Liver (tissue), 9 donors: ENCODE results near the gene HDAC9. TPM values are rescaled to one million over a fixed set of nuclear protein-coding genes. Genes with fewer than 3 reads are reported as not detected.

Experiments used
- DNase-seq: peaks from one replicate; pipeline ENCODE4 v3.0.0-alpha.2; 2017; ENCODE audit warnings: low spot score
- H3K27ac ChIP-seq, 2 donors: one replicate each; pipeline ENCODE4 v1.7.0; 2013; ENCODE audit warnings: inconsistent platforms in 2 of 2, low read length in 2 of 2, control low read depth in 1 of 2, low read depth in 1 of 2, mild to moderate bottlenecking in 1 of 2
- H3K27me3 ChIP-seq, 4 donors: one replicate each; pipeline versions ENCODE4 v1.6.1 to v1.7.0; 2013; ENCODE audit warnings: low read length in 3 of 4, inconsistent platforms in 1 of 4, mild to moderate bottlenecking in 1 of 4, moderate library complexity in 1 of 4; ENCODE audit not compliant: control insufficient read depth in 4 of 4, insufficient read depth in 4 of 4
- H3K36me3 ChIP-seq, 4 donors: one replicate each; pipeline versions ENCODE4 v1.6.1 to v1.7.0; 2013; ENCODE audit warnings: low read length in 3 of 4, mild to moderate bottlenecking in 3 of 4, low read depth in 1 of 4, moderate library complexity in 1 of 4; ENCODE audit not compliant: control insufficient read depth in 4 of 4, insufficient read depth in 3 of 4
- H3K4me1 ChIP-seq, 4 donors: one replicate each; pipeline versions ENCODE4 v1.6.1 to v1.7.0; 2013; ENCODE audit warnings: low read length in 3 of 4, mild to moderate bottlenecking in 3 of 4, moderate library complexity in 1 of 4; ENCODE audit not compliant: control insufficient read depth in 4 of 4, insufficient read depth in 4 of 4
- H3K4me3 ChIP-seq, 3 donors: one replicate each; pipeline versions ENCODE4 v1.6.1 to v1.7.0; 2013; ENCODE audit warnings: low read length in 3 of 3, control low read depth in 1 of 3, low read depth in 1 of 3, mild to moderate bottlenecking in 1 of 3
- H3K9ac ChIP-seq, 2 donors: one replicate each; pipeline ENCODE4 v1.7.0; 2013; ENCODE audit warnings: low read length in 2 of 2, mild to moderate bottlenecking in 2 of 2, moderate library complexity in 2 of 2, control low read depth in 1 of 2, low read depth in 1 of 2
- H3K9me3 ChIP-seq, 4 donors: one replicate each; pipeline versions ENCODE4 v1.6.1 to v1.7.0; 2013; ENCODE audit warnings: low read length in 3 of 4; ENCODE audit not compliant: control insufficient read depth in 4 of 4
- ATF3 ChIP-seq: IDR thresholded peaks from 2 replicates; pipeline ENCODE4 v1.6.1; 2016; ENCODE audit warnings: antibody characterized with exemption
- EGR1 ChIP-seq, 2 donors: IDR thresholded peaks; 2 replicates each; pipeline ENCODE4 v1.6.1; 2016 to 2018; ENCODE audit warnings: antibody characterized with exemption in 2 of 2, low read depth in 2 of 2
- FOXA1 ChIP-seq: IDR thresholded peaks from 2 replicates; pipeline ENCODE4 v1.6.1; 2016; ENCODE audit warnings: antibody characterized with exemption
- FOXA2 ChIP-seq: IDR thresholded peaks from 2 replicates; pipeline ENCODE4 v1.6.1; 2016; ENCODE audit warnings: antibody characterized with exemption
- GABPA ChIP-seq, 2 donors: IDR thresholded peaks in 1 of 2; conservative IDR thresholded peaks in 1 of 2; 2 replicates each; pipeline ENCODE4 v1.6.1; 2016; ENCODE audit warnings: antibody characterized with exemption in 2 of 2, mild to moderate bottlenecking in 1 of 2, moderate library complexity in 1 of 2
- HNF4A ChIP-seq, 2 donors: conservative IDR thresholded peaks; 2 replicates each; pipeline ENCODE4 v1.6.1; 2016; ENCODE audit warnings: antibody characterized with exemption in 2 of 2, mild to moderate bottlenecking in 2 of 2
- HNF4G ChIP-seq: IDR thresholded peaks from 2 replicates; pipeline ENCODE4 v1.6.1; 2016; ENCODE audit warnings: antibody characterized with exemption
- JUND ChIP-seq, 2 donors: IDR thresholded peaks; 2 replicates each; pipeline ENCODE4 v1.6.1; 2016; ENCODE audit warnings: antibody characterized with exemption in 2 of 2
- NR2F2 ChIP-seq: IDR thresholded peaks from 2 replicates; pipeline ENCODE4 v1.6.1; 2016; ENCODE audit warnings: antibody characterized with exemption
- RAD21 ChIP-seq, 2 donors: IDR thresholded peaks; 2 replicates each; pipeline ENCODE4 v1.6.1; 2016; ENCODE audit warnings: antibody characterized with exemption in 2 of 2, mild to moderate bottlenecking in 2 of 2
- RXRA ChIP-seq, 2 donors: IDR thresholded peaks; 2 replicates each; pipeline ENCODE4 v1.6.1; 2017 to 2018; ENCODE audit warnings: antibody characterized with exemption in 2 of 2, mild to moderate bottlenecking in 1 of 2
- SP1 ChIP-seq: IDR thresholded peaks from 2 replicates; pipeline ENCODE4 v1.6.1; 2018; ENCODE audit warnings: antibody characterized with exemption, mild to moderate bottlenecking
- TAF1 ChIP-seq: conservative IDR thresholded peaks from 2 replicates; pipeline ENCODE4 v1.6.1; 2016; ENCODE audit warnings: antibody characterized with exemption, mild to moderate bottlenecking
- YY1 ChIP-seq: IDR thresholded peaks from 2 replicates; pipeline ENCODE4 v1.6.1; 2016; ENCODE audit warnings: antibody characterized with exemption, mild to moderate bottlenecking
- ZBTB33 ChIP-seq: IDR thresholded peaks from 2 replicates; pipeline ENCODE4 v1.6.1; 2016; ENCODE audit warnings: antibody characterized with exemption
- WGBS: extraction: QIAGEN DNeasy Blood & Tissue Kit; methylation state at CpG from one replicate; pipeline ENCODE4 v1.1.7; 2013; 5-methylcytosine and 5-hydroxymethylcytosine counted together
- polyA plus RNA-seq, 2 donors: library from polyadenylated mRNA; stranded (reverse) in 1 of 2; unstranded in 1 of 2; fragments of 200-250 nt in 1 of 2; fragments of >200 nt in 1 of 2; fragmentation: Nextera tagmentation in 1 of 2; extraction: Ambion mirVana in 1 of 2; gene quantifications; one replicate each; pipeline versions ENCODE4 v1.2.1 to v1.2.3, GENCODE V29; 2013 to 2015
- total RNA-seq, 2 donors: library from RNA; depleted of rRNA; stranded (reverse); fragments of >200 nt; gene quantifications; one replicate each; pipeline ENCODE4 v1.2.3, GENCODE V29; 2014
- TF ChIP-seq, protein P1 (sequence below): fragments of 150-350 bp; IDR thresholded peaks from 2 replicates; pipeline ENCODE4 v1.5.1; 2017; ENCODE audit warnings: improper control_type of control experiment, low read depth, low read length; ENCODE audit not compliant: missing input control
- TF ChIP-seq, protein P2 (sequence below): IDR thresholded peaks from 2 replicates; pipeline ENCODE4 v1.6.1; 2016; ENCODE audit warnings: antibody characterized with exemption
- TF ChIP-seq, protein P3 (sequence below): IDR thresholded peaks from 2 replicates; pipeline ENCODE4 v1.6.1; 2016; ENCODE audit warnings: antibody characterized with exemption, mild to moderate bottlenecking
- donor health status: healthy.
- donor health status: healthy.
- donor health status: healthy.
- donor health status: healthy.
- donor health status: healthy.

HDAC9 gene
- total and polyA plus RNA-seq, 4 donors: 1.0 to 10.1 (median 2.3) TPM

DNA sequence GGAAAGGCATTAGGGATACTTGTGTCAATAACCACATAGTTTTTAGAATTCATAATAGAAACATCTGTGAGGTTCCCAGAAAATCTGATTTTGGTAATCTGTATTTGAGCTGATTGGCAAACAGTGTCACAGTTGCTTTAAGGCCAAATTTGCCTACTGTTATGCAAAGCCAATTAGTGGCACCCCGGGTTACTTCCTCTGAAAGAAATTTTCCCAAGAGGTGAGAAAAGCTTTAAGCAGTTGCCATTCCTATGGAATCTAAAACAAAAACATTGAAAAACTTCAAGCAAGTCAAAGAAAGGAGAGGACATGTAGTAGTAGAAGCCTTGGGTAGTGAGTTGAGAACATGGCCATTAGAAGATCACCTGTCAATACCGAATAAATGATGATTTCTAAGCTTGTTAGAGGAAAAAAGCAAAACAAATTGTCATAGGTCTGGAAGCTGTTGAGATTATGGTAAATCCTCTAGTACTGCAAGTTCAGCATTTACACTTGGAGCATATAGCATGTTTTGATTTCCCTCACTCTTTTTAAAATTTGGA, 445.1 kb downstream of the HDAC9 start:
- Histone ChIP-seq H3K27ac (no peak overlapping the region), H3K9me3 (no peaks in the 10 kb centered on the region), H3K27me3 (no peaks in the 10 kb centered on the region), H3K4me3 (no peak overlapping the region), H3K4me1 (no peaks in the 10 kb centered on the region), H3K36me3 (no peaks in the 10 kb centered on the region), H3K9ac (no peak overlapping the region)
- DNase-seq: no peak
- TF ChIP-seq RXRA (IDR thresholded peaks at IDR 0.05) (no peak), RAD21 (IDR thresholded peaks at IDR 0.05) (no peak), EGR1 (IDR thresholded peaks at IDR 0.05; ENCODE audit: low read depth in 2 of 2) (no peak), SP1 (no peak), ATF3 (no peak), HNF4A (conservative IDR thresholded peaks at IDR 0.05) (no peak), YY1 (no peak), JUND (IDR thresholded peaks at IDR 0.05) (no peak), NR2F2 (no peak), GABPA (IDR thresholded peaks at IDR 0.05 in 1 of 2, conservative IDR thresholded peaks at IDR 0.05 in 1 of 2) (no peak)
- TF ChIP-seq, protein P1, sequence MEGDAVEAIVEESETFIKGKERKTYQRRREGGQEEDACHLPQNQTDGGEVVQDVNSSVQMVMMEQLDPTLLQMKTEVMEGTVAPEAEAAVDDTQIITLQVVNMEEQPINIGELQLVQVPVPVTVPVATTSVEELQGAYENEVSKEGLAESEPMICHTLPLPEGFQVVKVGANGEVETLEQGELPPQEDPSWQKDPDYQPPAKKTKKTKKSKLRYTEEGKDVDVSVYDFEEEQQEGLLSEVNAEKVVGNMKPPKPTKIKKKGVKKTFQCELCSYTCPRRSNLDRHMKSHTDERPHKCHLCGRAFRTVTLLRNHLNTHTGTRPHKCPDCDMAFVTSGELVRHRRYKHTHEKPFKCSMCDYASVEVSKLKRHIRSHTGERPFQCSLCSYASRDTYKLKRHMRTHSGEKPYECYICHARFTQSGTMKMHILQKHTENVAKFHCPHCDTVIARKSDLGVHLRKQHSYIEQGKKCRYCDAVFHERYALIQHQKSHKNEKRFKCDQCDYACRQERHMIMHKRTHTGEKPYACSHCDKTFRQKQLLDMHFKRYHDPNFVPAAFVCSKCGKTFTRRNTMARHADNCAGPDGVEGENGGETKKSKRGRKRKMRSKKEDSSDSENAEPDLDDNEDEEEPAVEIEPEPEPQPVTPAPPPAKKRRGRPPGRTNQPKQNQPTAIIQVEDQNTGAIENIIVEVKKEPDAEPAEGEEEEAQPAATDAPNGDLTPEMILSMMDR: no peak
- TF ChIP-seq, protein P2, sequence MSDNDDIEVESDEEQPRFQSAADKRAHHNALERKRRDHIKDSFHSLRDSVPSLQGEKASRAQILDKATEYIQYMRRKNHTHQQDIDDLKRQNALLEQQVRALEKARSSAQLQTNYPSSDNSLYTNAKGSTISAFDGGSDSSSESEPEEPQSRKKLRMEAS: no peak
- TF ChIP-seq, protein P3, sequence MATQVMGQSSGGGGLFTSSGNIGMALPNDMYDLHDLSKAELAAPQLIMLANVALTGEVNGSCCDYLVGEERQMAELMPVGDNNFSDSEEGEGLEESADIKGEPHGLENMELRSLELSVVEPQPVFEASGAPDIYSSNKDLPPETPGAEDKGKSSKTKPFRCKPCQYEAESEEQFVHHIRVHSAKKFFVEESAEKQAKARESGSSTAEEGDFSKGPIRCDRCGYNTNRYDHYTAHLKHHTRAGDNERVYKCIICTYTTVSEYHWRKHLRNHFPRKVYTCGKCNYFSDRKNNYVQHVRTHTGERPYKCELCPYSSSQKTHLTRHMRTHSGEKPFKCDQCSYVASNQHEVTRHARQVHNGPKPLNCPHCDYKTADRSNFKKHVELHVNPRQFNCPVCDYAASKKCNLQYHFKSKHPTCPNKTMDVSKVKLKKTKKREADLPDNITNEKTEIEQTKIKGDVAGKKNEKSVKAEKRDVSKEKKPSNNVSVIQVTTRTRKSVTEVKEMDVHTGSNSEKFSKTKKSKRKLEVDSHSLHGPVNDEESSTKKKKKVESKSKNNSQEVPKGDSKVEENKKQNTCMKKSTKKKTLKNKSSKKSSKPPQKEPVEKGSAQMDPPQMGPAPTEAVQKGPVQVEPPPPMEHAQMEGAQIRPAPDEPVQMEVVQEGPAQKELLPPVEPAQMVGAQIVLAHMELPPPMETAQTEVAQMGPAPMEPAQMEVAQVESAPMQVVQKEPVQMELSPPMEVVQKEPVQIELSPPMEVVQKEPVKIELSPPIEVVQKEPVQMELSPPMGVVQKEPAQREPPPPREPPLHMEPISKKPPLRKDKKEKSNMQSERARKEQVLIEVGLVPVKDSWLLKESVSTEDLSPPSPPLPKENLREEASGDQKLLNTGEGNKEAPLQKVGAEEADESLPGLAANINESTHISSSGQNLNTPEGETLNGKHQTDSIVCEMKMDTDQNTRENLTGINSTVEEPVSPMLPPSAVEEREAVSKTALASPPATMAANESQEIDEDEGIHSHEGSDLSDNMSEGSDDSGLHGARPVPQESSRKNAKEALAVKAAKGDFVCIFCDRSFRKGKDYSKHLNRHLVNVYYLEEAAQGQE: no peak
- WGBS: 19% methylated on average over 2 of the region's 2 CpGs

DNA sequence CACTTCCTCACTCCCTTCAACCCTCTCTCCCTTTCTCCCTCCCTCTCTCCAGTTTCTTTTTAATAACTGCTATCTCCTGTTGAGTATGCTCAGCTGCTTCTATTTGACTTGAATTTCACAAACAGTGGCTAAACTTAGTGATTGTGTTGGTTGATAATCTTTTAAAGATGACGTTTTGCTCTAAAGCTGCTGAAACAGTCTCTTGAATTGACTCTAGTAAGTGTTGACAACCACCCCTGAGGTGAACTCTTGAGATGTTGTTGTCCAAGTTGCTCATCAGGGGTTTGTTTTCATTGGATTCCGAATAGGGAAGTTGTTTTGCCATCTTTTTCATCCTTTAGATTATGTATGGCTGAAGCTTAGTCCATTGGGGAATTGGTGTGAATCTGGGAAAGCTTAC, 445.7 kb downstream of the HDAC9 start:
- H3K4me1 ChIP-seq: no peaks in the 10 kb centered on the region
- H3K36me3 ChIP-seq: no peaks in the 10 kb centered on the region
- H3K27ac ChIP-seq: no peak overlapping the region
- H3K9me3 ChIP-seq: no peaks in the 10 kb centered on the region
- H3K27me3 ChIP-seq: no peaks in the 10 kb centered on the region
- H3K9ac ChIP-seq: no peak overlapping the region
- 12% methylated on average over 2 of the region's 2 CpGs for WGBS
- DNase-seq: no peak
- no peak overlapping the region for H3K4me3 ChIP-seq
- TF ChIP-seq FOXA2: no peak
- TF ChIP-seq YY1: no peak
- TF ChIP-seq JUND (IDR thresholded peaks at IDR 0.05): no peak
- no peak for TF ChIP-seq SP1
- no peak for TF ChIP-seq RXRA (IDR thresholded peaks at IDR 0.05)
- no peak for TF ChIP-seq HNF4G
- no peak for TF ChIP-seq ATF3
- no peak for TF ChIP-seq GABPA (IDR thresholded peaks at IDR 0.05 in 1 of 2, conservative IDR thresholded peaks at IDR 0.05 in 1 of 2)
- TF ChIP-seq RAD21 (IDR thresholded peaks at IDR 0.05): no peak
- no peak for TF ChIP-seq HNF4A (conservative IDR thresholded peaks at IDR 0.05)
- TF ChIP-seq, protein P1: no peak
- TF ChIP-seq ZBTB33: no peak
- TF ChIP-seq, protein P2: no peak
- TF ChIP-seq NR2F2: no peak
- TF ChIP-seq EGR1 (IDR thresholded peaks at IDR 0.05; ENCODE audit: low read depth in 2 of 2): no peak
- TF ChIP-seq FOXA1: no peak
- no peak for TF ChIP-seq TAF1
